ENCODE data around the gene GALE. TPM values are rescaled to one million over a fixed set of nuclear protein-coding genes. Genes with fewer than 3 reads are reported as not detected.
"Not testable (repeated sequence)": the region's sequence is repeated elsewhere in the genome, so short reads cannot be mapped to it uniquely, and the experiment has no call there.

The GALE gene
- total RNA-seq, 2 experiments from 2014 or later = 39.0 to 41.2 TPM

GRCh38 chr1:23794732-23795182 lies 5.8 kb downstream of the GALE start:
- DNase-seq; H3K27ac Mint-ChIP-seq; H3K9me3 Mint-ChIP-seq (ENCODE audit: low read depth); H3K4me3 Mint-ChIP-seq; ATAC-seq; H3K36me3 Mint-ChIP-seq; H3K27me3 Mint-ChIP-seq; CTCF ChIA-PET: not testable (repeated sequence)
- peaks cover 24% of the 10 kb centered on the region for H3K4me1 Mint-ChIP-seq

- CTCF ChIA-PET = interaction anchor here (0.9 to 1.4 kb wide), 2 partner anchors 16 to 22 kb away, joined by 3 to 5 read pairs; no protein-coding TSS in a partner anchor
- ATAC-seq = no peak
These were observed 6.5 kb downstream of the GALE start for GRCh38 chr1:23793861-23794731.

GRCh38 chr1:23793018-23793781 lies 7.4 kb downstream of the GALE start:
- no peaks in the 10 kb centered on the region for H3K27me3 Mint-ChIP-seq
- DNase-seq (peak; percentile 65), ATAC-seq (peak; percentile 9)
- peaks cover 17% of the 10 kb centered on the region for H3K4me1 Mint-ChIP-seq
- CTCF ChIA-PET = interaction anchor here (0.9 to 1.4 kb wide), 2 partner anchors 16 to 21 kb away, joined by 3 to 5 read pairs; no protein-coding TSS in a partner anchor
- peak overlapping the region; percentile 49 for H3K27ac Mint-ChIP-seq
- no peaks in the 10 kb centered on the region for H3K9me3 Mint-ChIP-seq (ENCODE audit: low read depth)
- H3K4me3 Mint-ChIP-seq = no peak overlapping the region
- H3K36me3 Mint-ChIP-seq = peaks cover 2% of the 10 kb centered on the region

More at GRCh38 chr1:23793861-23794731, 6.5 kb downstream of the GALE start:
- Mint-ChIP-seq H3K36me3 (peaks cover 2% of the 10 kb centered on the region), H3K9me3 (ENCODE audit: low read depth) (no peaks in the 10 kb centered on the region), H3K4me3 (no peak overlapping the region), H3K4me1 (peaks cover 20% of the 10 kb centered on the region), H3K27me3 (no peaks in the 10 kb centered on the region), H3K27ac (no peak overlapping the region)
- no peak for DNase-seq

- DNase-seq = no peak
- H3K4me3 Mint-ChIP-seq = peak overlapping the region; percentile 94
- no peak for ATAC-seq
- peak overlapping the region; percentile 90 for H3K27ac Mint-ChIP-seq
- H3K9me3 Mint-ChIP-seq (ENCODE audit: low read depth) = no peaks in the 10 kb centered on the region
- CTCF ChIA-PET = interaction anchor here (0.9 to 4.8 kb wide), 7 partner anchors 9 to 278 kb away, joined by 3 to 38 read pairs (median 9); partner anchors contain the start of genes GALE, HMGCL and PITHD1
- H3K36me3 Mint-ChIP-seq = peaks cover 10% of the 10 kb centered on the region
- H3K4me1 Mint-ChIP-seq = peaks cover 17% of the 10 kb centered on the region
- H3K27me3 Mint-ChIP-seq = no peaks in the 10 kb centered on the region
These were observed 8.2 kb downstream of the GALE start for GRCh38 chr1:23792151-23792945.

DNA sequence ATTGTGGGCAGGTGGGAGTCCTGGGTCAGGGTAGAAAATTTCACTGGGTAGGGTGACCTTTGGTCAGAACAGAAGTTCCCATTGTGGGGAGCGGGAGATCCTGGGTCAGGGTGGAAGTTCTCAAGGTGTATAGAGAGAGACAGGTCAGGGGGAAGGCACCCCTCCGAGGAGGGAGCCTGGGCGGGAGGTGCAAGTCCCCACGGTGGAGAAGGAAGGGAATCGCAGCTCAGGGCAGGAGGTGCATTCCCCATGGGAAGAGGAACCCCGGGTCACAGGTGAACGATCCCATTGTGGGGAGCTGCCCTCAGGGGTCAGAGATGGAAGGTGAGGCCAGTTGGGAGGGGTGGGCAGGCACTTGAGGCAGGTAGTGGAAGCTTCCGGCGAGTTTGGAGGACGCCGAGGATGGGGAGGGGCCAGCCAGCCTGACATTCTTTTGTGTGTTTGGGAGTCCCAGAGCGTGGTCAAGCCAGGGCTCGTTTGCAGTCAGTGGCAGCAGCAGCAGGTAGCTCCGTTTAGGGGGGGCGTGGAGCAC lies 9.0 kb downstream of the GALE start:
- CTCF ChIA-PET = interaction anchor here (0.9 to 4.8 kb wide), 7 partner anchors 9 to 279 kb away, joined by 3 to 38 read pairs (median 9); partner anchors contain the start of genes GALE, HMGCL and PITHD1
- peaks cover 17% of the 10 kb centered on the region for H3K4me1 Mint-ChIP-seq
- ATAC-seq (peak; percentile 15), DNase-seq (peak; percentile 56)
- H3K9me3 Mint-ChIP-seq (ENCODE audit: low read depth) = no peaks in the 10 kb centered on the region
- H3K36me3 Mint-ChIP-seq = peaks cover 17% of the 10 kb centered on the region
- H3K27me3 Mint-ChIP-seq = no peaks in the 10 kb centered on the region
- peak overlapping the region; percentile 94 for H3K4me3 Mint-ChIP-seq
- H3K27ac Mint-ChIP-seq = peak overlapping the region; percentile 90

DNA sequence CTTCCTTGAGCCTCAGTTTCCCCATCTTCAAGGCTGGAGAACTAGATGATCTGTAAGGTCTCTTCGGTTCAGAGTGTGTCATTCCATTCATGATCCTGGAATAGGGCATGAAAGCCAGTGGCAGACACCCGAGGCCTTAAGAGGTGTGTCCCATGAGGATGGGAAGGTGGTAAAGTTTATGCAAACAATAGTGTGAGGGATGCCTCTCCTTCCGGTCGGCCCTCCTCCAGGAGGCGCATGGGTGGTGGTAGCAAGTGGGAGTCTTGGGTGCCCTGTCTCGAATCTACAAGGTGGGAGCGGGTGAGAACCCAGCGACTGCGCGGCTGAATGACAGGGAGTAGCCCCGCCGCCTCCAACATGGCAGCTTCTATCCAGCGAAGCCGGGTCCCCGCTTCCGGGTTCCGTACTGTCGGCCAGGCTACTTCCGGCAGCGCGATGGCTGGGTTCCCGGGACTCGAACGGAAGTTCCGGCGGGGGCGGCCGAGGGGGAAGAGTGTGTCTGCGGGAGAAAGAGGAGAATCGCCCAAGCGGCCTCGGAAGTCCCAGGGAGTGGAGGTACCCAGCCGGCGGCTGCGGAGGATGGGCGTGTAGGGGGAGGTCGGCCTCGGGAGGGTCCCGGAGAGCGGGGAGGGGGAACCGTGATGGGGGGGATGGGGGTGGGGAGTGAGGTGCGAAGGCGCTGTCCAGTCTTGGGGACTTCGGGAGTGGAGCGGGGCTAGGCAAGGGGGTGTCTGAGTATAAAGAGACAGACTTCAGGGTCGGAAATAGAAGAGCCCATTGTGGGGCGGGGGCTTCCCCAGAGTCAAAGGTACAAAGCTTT lies 9.6 kb downstream of the GALE start, which contains the start of gene LYPLA2:
Gene LYPLA2 (plus strand): TSS at position 450 of the 820 bp plus-strand sequence. CDS start 1,538 bp downstream, outside the sequence.
- Mint-ChIP-seq H3K4me3 (peak within 1 kb of the TSS; percentile 94), H3K27ac (peak within 1 kb of the TSS; percentile 90), H3K27me3 (no peaks in the 10 kb centered on the region), H3K9me3 (ENCODE audit: low read depth) (no peaks in the 10 kb centered on the region), H3K36me3 (peaks cover 22% of the 10 kb centered on the region), H3K4me1 (peaks cover 17% of the 10 kb centered on the region)
- ATAC-seq (peak; percentile 95), DNase-seq (peak; percentile 93)
- CTCF ChIA-PET = interaction anchor here (0.9 to 4.8 kb wide), 7 partner anchors 10 to 280 kb away, joined by 3 to 38 read pairs (median 9); partner anchors contain the start of genes GALE, HMGCL and PITHD1

GRCh38 chr1:23788695-23789094 lies 11.9 kb downstream of the GALE start:
- no peaks in the 10 kb centered on the region for H3K27me3 Mint-ChIP-seq
- peaks cover 34% of the 10 kb centered on the region for H3K36me3 Mint-ChIP-seq
- DNase-seq = no peak
- peak overlapping the region; percentile 58 for H3K27ac Mint-ChIP-seq
- H3K4me1 Mint-ChIP-seq = peaks cover 19% of the 10 kb centered on the region
- H3K4me3 Mint-ChIP-seq = no peak overlapping the region
- CTCF ChIA-PET = interaction anchor here (1.0 to 4.8 kb wide), 4 partner anchors 9 to 80 kb away, joined by 3 to 38 read pairs (median 8); partner anchors contain the start of genes HMGCL and PITHD1
- no peaks in the 10 kb centered on the region for H3K9me3 Mint-ChIP-seq (ENCODE audit: low read depth)
- no peak for ATAC-seq

DNA sequence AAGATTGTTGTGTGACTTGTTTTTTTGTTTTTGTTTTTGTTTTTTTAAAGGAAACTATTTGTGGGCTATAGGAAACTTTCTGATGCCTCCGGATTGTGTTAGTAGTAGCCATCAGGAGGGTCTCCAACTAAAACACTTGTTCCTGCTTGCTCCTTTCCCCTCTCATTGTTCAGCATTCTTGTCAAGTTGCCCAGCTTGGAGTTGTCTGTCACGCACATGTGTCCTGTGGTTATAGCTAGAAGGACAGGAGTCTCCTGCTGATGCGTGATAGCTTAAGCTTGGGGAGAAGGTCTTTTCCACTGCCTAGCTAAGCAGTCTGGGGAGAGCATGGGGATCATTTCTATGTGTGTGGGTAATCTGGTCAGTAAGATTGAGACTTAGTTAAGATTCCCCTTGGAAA lies 12.9 kb downstream of the GALE start:
- no peak overlapping the region for H3K27ac Mint-ChIP-seq

DNA sequence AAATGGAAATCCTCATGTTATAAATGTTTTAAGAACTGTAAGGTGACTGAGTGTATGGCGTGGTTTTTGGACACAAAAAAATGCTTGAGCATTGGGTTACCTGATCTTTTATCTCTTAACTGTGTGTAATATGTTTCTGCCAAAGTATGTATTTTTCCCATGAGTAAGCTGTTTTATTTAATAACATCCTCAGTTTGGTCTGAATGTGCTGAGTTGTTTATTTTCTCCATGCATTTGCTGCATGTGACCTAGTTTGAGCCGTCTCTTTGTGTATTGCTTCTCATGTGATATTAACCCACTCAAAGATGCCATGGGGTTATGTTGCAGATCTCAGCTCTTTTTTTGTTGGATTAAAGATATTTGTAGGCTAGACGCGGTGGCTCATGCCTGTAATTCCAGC lies 15.7 kb downstream of the GALE start:
- CTCF ChIA-PET = interaction anchor here (0.7 to 3.5 kb wide), 3 partner anchors 13 to 32 kb away, joined by 3 to 16 read pairs (median 7); no protein-coding TSS in a partner anchor
- H3K9me3 Mint-ChIP-seq (ENCODE audit: low read depth) = no peaks in the 10 kb centered on the region
- no peak overlapping the region for H3K4me3 Mint-ChIP-seq
- ATAC-seq = no peak
- H3K27ac Mint-ChIP-seq = no peak overlapping the region
- peaks cover 44% of the 10 kb centered on the region for H3K36me3 Mint-ChIP-seq
- H3K4me1 Mint-ChIP-seq = peaks cover 14% of the 10 kb centered on the region
- DNase-seq = no peak
- H3K27me3 Mint-ChIP-seq = no peaks in the 10 kb centered on the region

More for the DNA sequence above, 12.9 kb downstream of the GALE start:
- Mint-ChIP-seq H3K9me3 (ENCODE audit: low read depth) (no peaks in the 10 kb centered on the region), H3K4me3 (no peak overlapping the region), H3K36me3 (peaks cover 34% of the 10 kb centered on the region), H3K4me1 (peaks cover 17% of the 10 kb centered on the region), H3K27me3 (no peaks in the 10 kb centered on the region)
- ATAC-seq = no peak
- CTCF ChIA-PET = interaction anchor here (1.2 to 4.8 kb wide), 3 partner anchors 8 to 81 kb away, joined by 3 to 38 read pairs (median 11); partner anchors contain the start of gene PITHD1
- no peak for DNase-seq

DNA sequence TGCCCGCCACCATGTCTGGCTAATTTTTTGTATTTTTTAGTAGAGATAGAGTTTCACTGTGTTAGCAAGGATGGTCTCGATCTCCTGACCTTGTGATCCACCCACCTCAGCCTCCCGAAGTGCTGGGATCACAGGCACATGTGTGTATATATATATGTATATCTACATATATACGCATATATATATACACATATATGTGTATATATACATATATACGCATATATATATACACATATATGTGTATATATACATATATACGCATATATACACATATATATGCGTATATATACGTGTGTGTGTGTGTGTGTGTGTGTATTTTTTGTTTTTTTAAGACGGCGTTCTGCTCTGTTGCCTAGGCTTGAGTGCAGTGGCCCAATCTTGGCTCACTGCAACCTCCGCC lies 17.4 kb downstream of the GALE start:
- CTCF ChIA-PET = interaction anchor here (1.8 to 3.5 kb wide), 2 partner anchors 12 to 28 kb away, joined by 5 to 16 read pairs; no protein-coding TSS in a partner anchor
- ATAC-seq; H3K27me3 Mint-ChIP-seq; H3K4me3 Mint-ChIP-seq; DNase-seq; H3K27ac Mint-ChIP-seq; H3K9me3 Mint-ChIP-seq (ENCODE audit: low read depth): not testable (repeated sequence)
- Mint-ChIP-seq H3K4me1 (peaks cover 24% of the 10 kb centered on the region), H3K36me3 (peaks cover 48% of the 10 kb centered on the region)

- Mint-ChIP-seq H3K36me3 (peaks cover 21% of the 10 kb centered on the region), H3K27me3 (no peaks in the 10 kb centered on the region), H3K27ac (peak overlapping the region; percentile 90), H3K9me3 (ENCODE audit: low read depth) (no peaks in the 10 kb centered on the region), H3K4me3 (peak overlapping the region; percentile 96), H3K4me1 (peaks cover 49% of the 10 kb centered on the region)
- no peak for DNase-seq
- CTCF ChIA-PET = interaction anchor here (1.0 to 5.4 kb wide), 7 partner anchors 8 to 137 kb away, joined by 4 to 38 read pairs (median 6); partner anchors contain the start of genes GALE, LYPLA2 and RPL11
- ATAC-seq = no peak
These were observed 20.7 kb downstream of the GALE start for GRCh38 chr1:23779826-23780371.
